Transverse colon (tissue), 3 donors: ENCODE data around the gene AGPS.

Source experiments
- EP300 ChIP-seq: sonication (generic); formaldehyde crosslinking; IDR thresholded peaks from one replicate; pipeline ENCODE4 v1.6.1; 2017; ENCODE audit warnings: antibody characterized with exemption, low read depth
- POLR2A ChIP-seq: fragments of 450-650 bp; IDR thresholded peaks from one replicate; pipeline ENCODE4 v1.6.1; 2016; ENCODE audit warnings: antibody characterized with exemption, mild to moderate bottlenecking, moderate library complexity
- TF ChIP-seq, protein P1 (sequence below), 5 experiments: fragments of 200-600 bp in 3 of 5; fragments of 450-650 bp in 2 of 5; sonication (generic) in 3 of 5; IDR thresholded peaks; 1 replicate in 2 of 5; 2 replicates in 3 of 5; pipeline ENCODE4 v1.5.1; 2016 to 2017; ENCODE audit warnings: antibody characterized with exemption in 5 of 5, inconsistent platforms in 3 of 5, mild to moderate bottlenecking in 2 of 5, moderate library complexity in 1 of 5

DNA sequence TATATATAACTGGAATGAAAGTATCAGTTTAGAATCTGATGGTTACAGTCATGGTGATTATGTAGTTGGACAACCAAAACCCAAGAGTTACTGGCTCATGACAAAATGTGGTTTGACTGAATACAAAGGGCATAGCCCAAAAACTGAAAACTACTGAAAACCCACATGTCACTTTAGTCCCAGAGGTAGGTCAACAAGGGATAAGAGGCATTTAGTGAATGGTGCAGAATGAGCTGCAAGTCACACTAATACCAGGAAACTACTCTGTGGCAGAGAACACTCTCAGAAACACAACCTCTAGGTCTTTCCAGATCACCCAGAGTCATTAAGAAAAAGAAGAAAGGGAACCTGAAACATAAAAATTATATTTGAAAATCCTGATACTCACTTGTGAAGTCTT lies 154.5 kb downstream of the AGPS start:
- TF ChIP-seq, protein P1, sequence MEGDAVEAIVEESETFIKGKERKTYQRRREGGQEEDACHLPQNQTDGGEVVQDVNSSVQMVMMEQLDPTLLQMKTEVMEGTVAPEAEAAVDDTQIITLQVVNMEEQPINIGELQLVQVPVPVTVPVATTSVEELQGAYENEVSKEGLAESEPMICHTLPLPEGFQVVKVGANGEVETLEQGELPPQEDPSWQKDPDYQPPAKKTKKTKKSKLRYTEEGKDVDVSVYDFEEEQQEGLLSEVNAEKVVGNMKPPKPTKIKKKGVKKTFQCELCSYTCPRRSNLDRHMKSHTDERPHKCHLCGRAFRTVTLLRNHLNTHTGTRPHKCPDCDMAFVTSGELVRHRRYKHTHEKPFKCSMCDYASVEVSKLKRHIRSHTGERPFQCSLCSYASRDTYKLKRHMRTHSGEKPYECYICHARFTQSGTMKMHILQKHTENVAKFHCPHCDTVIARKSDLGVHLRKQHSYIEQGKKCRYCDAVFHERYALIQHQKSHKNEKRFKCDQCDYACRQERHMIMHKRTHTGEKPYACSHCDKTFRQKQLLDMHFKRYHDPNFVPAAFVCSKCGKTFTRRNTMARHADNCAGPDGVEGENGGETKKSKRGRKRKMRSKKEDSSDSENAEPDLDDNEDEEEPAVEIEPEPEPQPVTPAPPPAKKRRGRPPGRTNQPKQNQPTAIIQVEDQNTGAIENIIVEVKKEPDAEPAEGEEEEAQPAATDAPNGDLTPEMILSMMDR (IDR thresholded peaks at IDR 0.05) = no peak
- TF ChIP-seq POLR2A (no peak), EP300 (no peak)
